SK-N-SH (cell line): ENCODE data around the gene ATXN7L2. TPM values are rescaled to one million over a fixed set of nuclear protein-coding genes. Genes with fewer than 3 reads are reported as not detected.

ENCODE experiments used
- CTCF ChIA-PET: fragments of 300-600, 350-600 bp; formaldehyde crosslinking; extraction: SDS; loops from one replicate; lab custom pipeline; 2021; lab: Yijun Ruan, JAX
- POLR2A ChIA-PET: fragments of 350-600 bp; sonication (Branson Sonifier 250); formaldehyde crosslinking; extraction: SDS; loops from one replicate; lab custom pipeline; 2020; ENCODE audit warnings: antibody characterized with exemption, inconsistent platforms; lab: Yijun Ruan, JAX
- DNase-seq: peaks from one replicate; pipeline ENCODE4 v3.0.0; 2012
- H2AFZ ChIP-seq: fragments of 200-600 bp; sonication (generic); 2 replicates; pipeline ENCODE4 v1.8.1; 2016; ENCODE audit warnings: antibody characterized with exemption, mild to moderate bottlenecking, low read depth
- H3F3A ChIP-seq: fragments of 200-600 bp; sonication (generic); replicated peaks from 2 replicates; pipeline ENCODE3; 2016; ENCODE audit warnings: antibody characterized with exemption, mild to moderate bottlenecking; ENCODE audit not compliant: insufficient read depth
- H3K27ac ChIP-seq, 2 experiments: fragments of 200-500 bp in 1 of 2; fragments of 200-600 bp in 1 of 2; sonication (Bioruptor generic) in 1 of 2; sonication (generic), shearing (Covaris generic) in 1 of 2; 2 replicates each; pipeline versions ENCODE4 v1.5.1 to v1.6.1; 2014 to 2016; ENCODE audit warnings: low read depth in 2 of 2, inconsistent platforms in 1 of 2, low read length in 1 of 2, mild to moderate bottlenecking in 1 of 2, mixed read lengths in 1 of 2
- H3K27me3 ChIP-seq: fragments of 200-600 bp; sonication (generic), shearing (Covaris generic); 2 replicates; pipeline ENCODE4 v1.6.1; 2016; ENCODE audit warnings: mixed run types; ENCODE audit not compliant: insufficient read depth
- H3K36me3 ChIP-seq, 2 experiments: fragments of 200-500 bp in 1 of 2; fragments of 200-600 bp in 1 of 2; sonication (Bioruptor generic) in 1 of 2; sonication (generic) in 1 of 2; replicated peaks in 1 of 2; 2 replicates each; pipeline versions ENCODE3 to v1.5.1; 2014 to 2016; ENCODE audit warnings: low read length in 1 of 2, mild to moderate bottlenecking in 1 of 2; ENCODE audit not compliant: insufficient read depth in 2 of 2, control insufficient read depth in 1 of 2
- H3K4me1 ChIP-seq, 2 experiments: fragments of 200-500 bp in 1 of 2; fragments of 200-600 bp in 1 of 2; sonication (Bioruptor generic) in 1 of 2; sonication (generic), shearing (Covaris generic) in 1 of 2; 2 replicates each; pipeline versions ENCODE4 v1.5.1 to v1.6.1; 2014 to 2016; ENCODE audit warnings: low read depth in 1 of 2, low read length in 1 of 2, mixed run types in 1 of 2; ENCODE audit not compliant: insufficient read depth in 2 of 2, control insufficient read depth in 1 of 2
- H3K4me2 ChIP-seq: fragments of 200-600 bp; sonication (generic), shearing (Covaris generic); 2 replicates; pipeline ENCODE4 v1.6.1; 2017; ENCODE audit warnings: mixed run types
- H3K4me3 ChIP-seq, 2 experiments: fragments of 200-500 bp in 1 of 2; fragments of 200-600 bp in 1 of 2; sonication (Bioruptor generic) in 1 of 2; sonication (generic), shearing (Covaris generic) in 1 of 2; 2 replicates each; pipeline versions ENCODE4 v1.5.1 to v1.8.1; 2014 to 2016; ENCODE audit warnings: low read depth in 2 of 2, inconsistent platforms in 1 of 2, low read length in 1 of 2, mild to moderate bottlenecking in 1 of 2, mixed read lengths in 1 of 2, moderate library complexity in 1 of 2
- H3K79me2 ChIP-seq: fragments of 200-600 bp; sonication (generic); 2 replicates; pipeline ENCODE4 v1.8.1; 2017; ENCODE audit warnings: mild to moderate bottlenecking; ENCODE audit not compliant: insufficient read depth
- H3K9ac ChIP-seq: fragments of 200-600 bp; sonication (generic); 2 replicates; pipeline ENCODE4 v1.6.1; 2017; ENCODE audit warnings: mixed run types
- H3K9me2 ChIP-seq: fragments of 200-600 bp; sonication (generic); 2 replicates; pipeline ENCODE4 v1.6.1; 2017; ENCODE audit warnings: mixed run types
- H3K9me3 ChIP-seq: fragments of 200-600 bp; sonication (generic); 2 replicates; pipeline ENCODE4 v1.6.1; 2017; ENCODE audit warnings: mixed run types, mild to moderate bottlenecking, moderate library complexity
- H4K20me1 ChIP-seq: fragments of 200-600 bp; sonication (generic); 2 replicates; pipeline ENCODE4 v1.6.1; 2017; ENCODE audit warnings: mild to moderate bottlenecking, mixed run types; ENCODE audit not compliant: insufficient read depth
- ELF1 ChIP-seq: IDR thresholded peaks from 2 replicates; pipeline ENCODE4 v1.4.0; 2012
- EZH2phosphoT487 ChIP-seq: fragments of 200-600 bp; sonication (generic); IDR thresholded peaks from 2 replicates; pipeline ENCODE4 v1.6.1; 2017; ENCODE audit warnings: low read depth, mixed run types, mild to moderate bottlenecking, antibody characterized with exemption, moderate library complexity, borderline replicate concordance
- FOXJ3 ChIP-seq: sonication (generic); formaldehyde crosslinking; IDR thresholded peaks from 2 replicates; pipeline ENCODE4 v1.5.1; 2020; ENCODE audit warnings: mild to moderate bottlenecking, missing genetic modification reagents
- FOXM1 ChIP-seq: IDR thresholded peaks from 2 replicates; pipeline ENCODE4 v1.4.0; 2012; ENCODE audit warnings: low read depth, mild to moderate bottlenecking
- GABPA ChIP-seq: IDR thresholded peaks from 2 replicates; pipeline ENCODE4 v1.4.0; 2012; ENCODE audit warnings: low read depth, mild to moderate bottlenecking
- JUND ChIP-seq: IDR thresholded peaks from 2 replicates; pipeline ENCODE4 v1.4.0; 2012
- POLR2AphosphoS5 ChIP-seq: IDR thresholded peaks from 2 replicates; pipeline ENCODE4 v1.6.1; 2012; ENCODE audit warnings: low read depth, low read length
- RCOR1 ChIP-seq: fragments of 150-350 bp; IDR thresholded peaks from 2 replicates; pipeline ENCODE4 v1.6.1; 2017; ENCODE audit warnings: antibody characterized with exemption, low read length
- SMC3 ChIP-seq: IDR thresholded peaks from 2 replicates; pipeline ENCODE4 v1.6.1; 2012; ENCODE audit warnings: low read depth, low read length, improper control_type of control experiment
- TAF1 ChIP-seq: IDR thresholded peaks from 2 replicates; pipeline ENCODE4 v1.6.1; 2012; ENCODE audit warnings: low read depth, mild to moderate bottlenecking, low read length, moderate library complexity, borderline replicate concordance
- TCF12 ChIP-seq: IDR thresholded peaks from 2 replicates; pipeline ENCODE4 v1.4.0; 2012
- TEAD4 ChIP-seq: IDR thresholded peaks from 2 replicates; pipeline ENCODE4 v1.4.0; 2012; ENCODE audit warnings: mild to moderate bottlenecking, borderline replicate concordance; ENCODE audit not compliant: insufficient read depth
- WGBS: methylation state at CpG from one replicate; pipeline ENCODE4 v1.1.6; 2017; ENCODE audit warnings: low lambda C conversion rate; 5-methylcytosine and 5-hydroxymethylcytosine counted together
- polyA plus RNA-seq, 3 experiments: library from polyadenylated mRNA; depleted of rRNA; stranded (reverse); fragments of >200 nt; gene quantifications; 2 replicates each; pipeline ENCODE4 v1.2.3, GENCODE V29; 2012
- TF ChIP-seq, protein P1 (sequence below): fragments of 200-600 bp; sonication (generic); IDR thresholded peaks from 2 replicates; pipeline ENCODE4 v1.6.1; 2017; ENCODE audit warnings: antibody characterized with exemption, mild to moderate bottlenecking, moderate library complexity
- TF ChIP-seq, protein P2 (sequence below): IDR thresholded peaks from 2 replicates; pipeline ENCODE4 v1.4.0; 2012; ENCODE audit warnings: low read depth, borderline replicate concordance
- TF ChIP-seq, protein P3 (sequence below): IDR thresholded peaks from 2 replicates; pipeline ENCODE4 v1.6.1; 2012; ENCODE audit warnings: mild to moderate bottlenecking, low read depth, low read length, moderate library complexity
- TF ChIP-seq, protein P4 (sequence below): IDR thresholded peaks from 2 replicates; pipeline ENCODE4; 2012
- TF ChIP-seq, protein P5 (sequence below): IDR thresholded peaks from 2 replicates; pipeline ENCODE4 v1.4.0; 2012; ENCODE audit warnings: low read depth

ATXN7L2 gene
- polyA plus RNA-seq, 1 of the 3 experiments (the other 2 are of a cell fraction), result 4.0 TPM

DNA sequence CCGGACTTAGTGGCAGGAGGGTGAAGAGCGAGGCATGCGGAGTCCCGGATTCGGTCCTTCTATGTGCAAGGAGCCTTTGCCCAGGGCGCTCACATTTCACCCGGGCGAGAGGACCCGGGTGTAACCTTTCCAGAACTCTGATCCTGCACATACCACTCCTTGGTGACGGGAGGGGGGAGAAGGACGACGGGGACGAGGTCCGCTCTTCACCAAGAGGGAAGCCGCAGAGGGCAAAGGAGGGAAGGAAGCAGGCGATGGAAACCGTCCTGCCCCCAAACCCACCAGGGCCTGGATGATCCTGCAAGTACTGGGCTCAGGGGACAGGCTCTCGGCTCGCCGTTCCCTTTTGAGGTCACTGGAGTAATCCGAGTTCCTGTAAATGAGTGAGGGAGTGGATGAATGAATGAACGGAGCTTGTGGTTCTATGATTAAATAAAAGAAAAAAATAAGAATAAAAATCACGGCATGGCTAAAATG lies 16.4 kb upstream of the ATXN7L2 start:
- ChIA-PET POLR2A (no interaction called here), CTCF (interaction anchor here (1.1 kb wide), 1 partner anchor 23 kb away, joined by 5 read pairs; no protein-coding TSS in a partner anchor)
- Histone ChIP-seq H3K4me1 (no peaks in the 10 kb centered on the region), H3K4me2 (no peak overlapping the region), H3K9me3 (no peaks in the 10 kb centered on the region), H2AFZ (no peak overlapping the region), H3F3A (no peaks in the 10 kb centered on the region), H3K9me2 (no peaks in the 10 kb centered on the region), H4K20me1 (no peaks in the 10 kb centered on the region), H3K79me2 (no peaks in the 10 kb centered on the region), H3K9ac (no peak overlapping the region), H3K27ac (no peak overlapping the region), H3K4me3 (no peak overlapping the region), H3K36me3 (no peaks in the 10 kb centered on the region), H3K27me3 (peaks cover 94% of the 10 kb centered on the region)
- TF ChIP-seq GABPA (no peak), TAF1 (no peak), EZH2phosphoT487 (no peak), ELF1 (no peak), FOXJ3 (CRISPR knock-in tag) (no peak), TEAD4 (no peak), JUND (no peak), RCOR1 (no peak), TCF12 (no peak), SMC3 (no peak), POLR2AphosphoS5 (no peak), FOXM1 (no peak)
- TF ChIP-seq, protein P1, sequence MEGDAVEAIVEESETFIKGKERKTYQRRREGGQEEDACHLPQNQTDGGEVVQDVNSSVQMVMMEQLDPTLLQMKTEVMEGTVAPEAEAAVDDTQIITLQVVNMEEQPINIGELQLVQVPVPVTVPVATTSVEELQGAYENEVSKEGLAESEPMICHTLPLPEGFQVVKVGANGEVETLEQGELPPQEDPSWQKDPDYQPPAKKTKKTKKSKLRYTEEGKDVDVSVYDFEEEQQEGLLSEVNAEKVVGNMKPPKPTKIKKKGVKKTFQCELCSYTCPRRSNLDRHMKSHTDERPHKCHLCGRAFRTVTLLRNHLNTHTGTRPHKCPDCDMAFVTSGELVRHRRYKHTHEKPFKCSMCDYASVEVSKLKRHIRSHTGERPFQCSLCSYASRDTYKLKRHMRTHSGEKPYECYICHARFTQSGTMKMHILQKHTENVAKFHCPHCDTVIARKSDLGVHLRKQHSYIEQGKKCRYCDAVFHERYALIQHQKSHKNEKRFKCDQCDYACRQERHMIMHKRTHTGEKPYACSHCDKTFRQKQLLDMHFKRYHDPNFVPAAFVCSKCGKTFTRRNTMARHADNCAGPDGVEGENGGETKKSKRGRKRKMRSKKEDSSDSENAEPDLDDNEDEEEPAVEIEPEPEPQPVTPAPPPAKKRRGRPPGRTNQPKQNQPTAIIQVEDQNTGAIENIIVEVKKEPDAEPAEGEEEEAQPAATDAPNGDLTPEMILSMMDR, result no peak
- TF ChIP-seq, protein P2, sequence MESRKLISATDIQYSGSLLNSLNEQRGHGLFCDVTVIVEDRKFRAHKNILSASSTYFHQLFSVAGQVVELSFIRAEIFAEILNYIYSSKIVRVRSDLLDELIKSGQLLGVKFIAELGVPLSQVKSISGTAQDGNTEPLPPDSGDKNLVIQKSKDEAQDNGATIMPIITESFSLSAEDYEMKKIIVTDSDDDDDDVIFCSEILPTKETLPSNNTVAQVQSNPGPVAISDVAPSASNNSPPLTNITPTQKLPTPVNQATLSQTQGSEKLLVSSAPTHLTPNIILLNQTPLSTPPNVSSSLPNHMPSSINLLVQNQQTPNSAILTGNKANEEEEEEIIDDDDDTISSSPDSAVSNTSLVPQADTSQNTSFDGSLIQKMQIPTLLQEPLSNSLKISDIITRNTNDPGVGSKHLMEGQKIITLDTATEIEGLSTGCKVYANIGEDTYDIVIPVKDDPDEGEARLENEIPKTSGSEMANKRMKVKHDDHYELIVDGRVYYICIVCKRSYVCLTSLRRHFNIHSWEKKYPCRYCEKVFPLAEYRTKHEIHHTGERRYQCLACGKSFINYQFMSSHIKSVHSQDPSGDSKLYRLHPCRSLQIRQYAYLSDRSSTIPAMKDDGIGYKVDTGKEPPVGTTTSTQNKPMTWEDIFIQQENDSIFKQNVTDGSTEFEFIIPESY, result no peak
- TF ChIP-seq, protein P3, sequence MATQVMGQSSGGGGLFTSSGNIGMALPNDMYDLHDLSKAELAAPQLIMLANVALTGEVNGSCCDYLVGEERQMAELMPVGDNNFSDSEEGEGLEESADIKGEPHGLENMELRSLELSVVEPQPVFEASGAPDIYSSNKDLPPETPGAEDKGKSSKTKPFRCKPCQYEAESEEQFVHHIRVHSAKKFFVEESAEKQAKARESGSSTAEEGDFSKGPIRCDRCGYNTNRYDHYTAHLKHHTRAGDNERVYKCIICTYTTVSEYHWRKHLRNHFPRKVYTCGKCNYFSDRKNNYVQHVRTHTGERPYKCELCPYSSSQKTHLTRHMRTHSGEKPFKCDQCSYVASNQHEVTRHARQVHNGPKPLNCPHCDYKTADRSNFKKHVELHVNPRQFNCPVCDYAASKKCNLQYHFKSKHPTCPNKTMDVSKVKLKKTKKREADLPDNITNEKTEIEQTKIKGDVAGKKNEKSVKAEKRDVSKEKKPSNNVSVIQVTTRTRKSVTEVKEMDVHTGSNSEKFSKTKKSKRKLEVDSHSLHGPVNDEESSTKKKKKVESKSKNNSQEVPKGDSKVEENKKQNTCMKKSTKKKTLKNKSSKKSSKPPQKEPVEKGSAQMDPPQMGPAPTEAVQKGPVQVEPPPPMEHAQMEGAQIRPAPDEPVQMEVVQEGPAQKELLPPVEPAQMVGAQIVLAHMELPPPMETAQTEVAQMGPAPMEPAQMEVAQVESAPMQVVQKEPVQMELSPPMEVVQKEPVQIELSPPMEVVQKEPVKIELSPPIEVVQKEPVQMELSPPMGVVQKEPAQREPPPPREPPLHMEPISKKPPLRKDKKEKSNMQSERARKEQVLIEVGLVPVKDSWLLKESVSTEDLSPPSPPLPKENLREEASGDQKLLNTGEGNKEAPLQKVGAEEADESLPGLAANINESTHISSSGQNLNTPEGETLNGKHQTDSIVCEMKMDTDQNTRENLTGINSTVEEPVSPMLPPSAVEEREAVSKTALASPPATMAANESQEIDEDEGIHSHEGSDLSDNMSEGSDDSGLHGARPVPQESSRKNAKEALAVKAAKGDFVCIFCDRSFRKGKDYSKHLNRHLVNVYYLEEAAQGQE, result no peak
- TF ChIP-seq, protein P4, sequence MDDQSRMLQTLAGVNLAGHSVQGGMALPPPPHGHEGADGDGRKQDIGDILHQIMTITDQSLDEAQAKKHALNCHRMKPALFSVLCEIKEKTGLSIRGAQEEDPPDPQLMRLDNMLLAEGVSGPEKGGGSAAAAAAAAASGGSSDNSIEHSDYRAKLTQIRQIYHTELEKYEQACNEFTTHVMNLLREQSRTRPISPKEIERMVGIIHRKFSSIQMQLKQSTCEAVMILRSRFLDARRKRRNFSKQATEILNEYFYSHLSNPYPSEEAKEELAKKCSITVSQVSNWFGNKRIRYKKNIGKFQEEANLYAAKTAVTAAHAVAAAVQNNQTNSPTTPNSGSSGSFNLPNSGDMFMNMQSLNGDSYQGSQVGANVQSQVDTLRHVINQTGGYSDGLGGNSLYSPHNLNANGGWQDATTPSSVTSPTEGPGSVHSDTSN, result no peak
- TF ChIP-seq, protein P5, sequence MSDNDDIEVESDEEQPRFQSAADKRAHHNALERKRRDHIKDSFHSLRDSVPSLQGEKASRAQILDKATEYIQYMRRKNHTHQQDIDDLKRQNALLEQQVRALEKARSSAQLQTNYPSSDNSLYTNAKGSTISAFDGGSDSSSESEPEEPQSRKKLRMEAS, result no peak
- 44% methylated on average over 15 of the region's 23 CpGs for WGBS
- no peak for DNase-seq
